PC-9 (cell line): ENCODE data around the gene ZNF346. TPM values are rescaled to one million over a fixed set of nuclear protein-coding genes. Genes with fewer than 3 reads are reported as not detected.
A peak's percentile ranks its signal among the peaks of the same experiment; 100 is the strongest.

ENCODE experiments used
- BruUV-seq: library from RNA; stranded (reverse); fragments of 400-500 nt; replicated peaks from 2 replicates; lab custom pipeline; 2021; lab: Mats Ljungman, UMichigan
- CTCF ChIA-PET: fragments of 300-600 bp; sonication (Branson Sonifier 250); formaldehyde crosslinking; loops from one replicate; lab custom pipeline; 2022; ENCODE audit warnings: antibody characterized with exemption; lab: Charles Lee
- POLR2A ChIA-PET: fragments of 300-600 bp; sonication (Branson Sonifier 250); formaldehyde crosslinking; loops from one replicate; lab custom pipeline; 2022; ENCODE audit warnings: antibody characterized with exemption; ENCODE audit not compliant: unreplicated experiment; lab: Charles Lee
- DNase-seq, 2 experiments: peaks; one replicate each; pipeline versions ENCODE4 v3.0.0 to v3.0.0-alpha.2; 2015 to 2022; ENCODE audit warnings: mixed read lengths in 1 of 2
- H2AFZ ChIP-seq: fragments of 200-600 bp; sonication (generic); 2 replicates; pipeline ENCODE4 v1.8.1; 2017; ENCODE audit warnings: antibody characterized with exemption
- H3F3A ChIP-seq: fragments of 200-600 bp; sonication (generic); 2 replicates; pipeline ENCODE4 v1.8.1; 2017; ENCODE audit warnings: antibody characterized with exemption, mild to moderate bottlenecking, low read depth; ENCODE audit not compliant: insufficient read depth
- H3K27ac ChIP-seq: fragments of 200-600 bp; sonication (generic); 2 replicates; pipeline ENCODE4 v1.6.1; 2016; ENCODE audit warnings: mixed run types
- H3K27me3 ChIP-seq: fragments of 200-600 bp; sonication (generic); 2 replicates; pipeline ENCODE4 v1.6.1; 2016; ENCODE audit warnings: low read depth, mixed run types; ENCODE audit not compliant: insufficient read depth
- H3K36me3 ChIP-seq: fragments of 200-600 bp; sonication (generic); 2 replicates; pipeline ENCODE4 v1.6.1; 2016; ENCODE audit warnings: low read depth, mixed run types
- H3K4me1 ChIP-seq: fragments of 200-600 bp; sonication (generic); replicated peaks from 2 replicates; pipeline ENCODE4 v1.6.1; 2016; ENCODE audit warnings: mixed run types; ENCODE audit not compliant: insufficient read depth
- H3K4me2 ChIP-seq: fragments of 200-600 bp; sonication (generic); 2 replicates; pipeline ENCODE4 v1.6.1; 2017; ENCODE audit warnings: mixed run types
- H3K4me3 ChIP-seq: fragments of 200-600 bp; sonication (generic); 2 replicates; pipeline ENCODE4 v1.6.1; 2016; ENCODE audit warnings: mixed run types
- H3K79me2 ChIP-seq: fragments of 200-600 bp; sonication (generic); 2 replicates; pipeline ENCODE4 v1.6.1; 2017; ENCODE audit warnings: low read depth, mixed run types
- H3K9me2 ChIP-seq: fragments of 200-600 bp; sonication (generic); 2 replicates; pipeline ENCODE4 v1.8.1; 2017; ENCODE audit warnings: mild to moderate bottlenecking; ENCODE audit not compliant: insufficient read depth
- H3K9me3 ChIP-seq: fragments of 200-600 bp; sonication (generic); 2 replicates; pipeline ENCODE4 v1.8.1; 2016; ENCODE audit warnings: low read depth; ENCODE audit not compliant: insufficient read depth
- H4K20me1 ChIP-seq: fragments of 200-600 bp; sonication (generic); 2 replicates; pipeline ENCODE4 v1.8.1; 2017; ENCODE audit not compliant: insufficient read depth
- EZH2 ChIP-seq: fragments of 200-600 bp; sonication (generic); IDR thresholded peaks from 2 replicates; pipeline ENCODE4 v1.8.0; 2017; ENCODE audit warnings: antibody characterized with exemption, low read depth
- intact Hi-C: fragments of 100-400 bp; cut with micrococcal nuclease; formaldehyde crosslinking; loops from one replicate; pipeline ENCODE4 v1.10.0; 2022; ENCODE audit not compliant: unreplicated experiment
- total RNA-seq: library from RNA; stranded (reverse); gene quantifications from 2 replicates; pipeline ENCODE4 v1.2.3, GENCODE V29; 2021
- TF ChIP-seq, protein P1 (sequence below): fragments of 200-600 bp; sonication (generic); conservative IDR thresholded peaks from 2 replicates; pipeline ENCODE4 v1.6.1; 2017; ENCODE audit warnings: mixed run types, antibody characterized with exemption, mild to moderate bottlenecking, moderate library complexity

The ZNF346 gene
- total RNA-seq, 1 experiment from 2014 or later = 23.8 TPM

DNA sequence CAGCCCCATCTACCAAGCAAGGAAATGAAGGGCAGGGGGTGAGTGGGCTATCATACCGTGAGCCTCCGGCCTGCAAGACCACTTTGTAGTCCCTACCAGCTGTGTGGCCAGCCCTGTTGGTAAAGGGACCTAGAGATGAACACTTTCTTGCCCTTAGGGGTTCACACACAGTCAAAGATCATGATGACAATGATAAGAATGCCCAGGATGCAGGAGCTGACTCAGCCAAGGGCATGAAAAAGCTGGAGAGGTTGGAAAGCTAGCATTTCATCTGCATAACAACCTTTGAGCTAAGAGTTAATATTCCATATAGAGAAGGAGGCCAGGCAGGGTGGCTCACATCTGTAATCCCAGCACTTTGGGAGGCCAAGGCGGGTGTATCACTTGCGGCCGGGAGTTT is 45.0 kb downstream of the ZNF346 start:
- BruUV-seq = no TSS peak
- intact Hi-C loops = no loop called here
- no peaks in the 10 kb centered on the region for H3K9me2 ChIP-seq
- H3K27me3 ChIP-seq = no peaks in the 10 kb centered on the region
- DNase-seq = no peak
- no peaks in the 10 kb centered on the region for H3F3A ChIP-seq
- ChIA-PET CTCF (interaction anchor here (0.9 kb wide), 1 partner anchor 258 kb away, joined by 4 read pairs; no protein-coding TSS in a partner anchor), POLR2A (no interaction called here)
- H3K36me3 ChIP-seq = no peaks in the 10 kb centered on the region
- no peak for TF ChIP-seq EZH2
- TF ChIP-seq, protein P1, sequence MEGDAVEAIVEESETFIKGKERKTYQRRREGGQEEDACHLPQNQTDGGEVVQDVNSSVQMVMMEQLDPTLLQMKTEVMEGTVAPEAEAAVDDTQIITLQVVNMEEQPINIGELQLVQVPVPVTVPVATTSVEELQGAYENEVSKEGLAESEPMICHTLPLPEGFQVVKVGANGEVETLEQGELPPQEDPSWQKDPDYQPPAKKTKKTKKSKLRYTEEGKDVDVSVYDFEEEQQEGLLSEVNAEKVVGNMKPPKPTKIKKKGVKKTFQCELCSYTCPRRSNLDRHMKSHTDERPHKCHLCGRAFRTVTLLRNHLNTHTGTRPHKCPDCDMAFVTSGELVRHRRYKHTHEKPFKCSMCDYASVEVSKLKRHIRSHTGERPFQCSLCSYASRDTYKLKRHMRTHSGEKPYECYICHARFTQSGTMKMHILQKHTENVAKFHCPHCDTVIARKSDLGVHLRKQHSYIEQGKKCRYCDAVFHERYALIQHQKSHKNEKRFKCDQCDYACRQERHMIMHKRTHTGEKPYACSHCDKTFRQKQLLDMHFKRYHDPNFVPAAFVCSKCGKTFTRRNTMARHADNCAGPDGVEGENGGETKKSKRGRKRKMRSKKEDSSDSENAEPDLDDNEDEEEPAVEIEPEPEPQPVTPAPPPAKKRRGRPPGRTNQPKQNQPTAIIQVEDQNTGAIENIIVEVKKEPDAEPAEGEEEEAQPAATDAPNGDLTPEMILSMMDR = no peak
- H3K4me3 ChIP-seq = no peak overlapping the region
- no peaks in the 10 kb centered on the region for H4K20me1 ChIP-seq
- no peak overlapping the region for H3K27ac ChIP-seq
- no peak overlapping the region for H3K4me2 ChIP-seq
- H3K9me3 ChIP-seq = no peaks in the 10 kb centered on the region
- H3K79me2 ChIP-seq = no peaks in the 10 kb centered on the region
- H3K4me1 ChIP-seq = no peaks in the 10 kb centered on the region
- no peak overlapping the region for H2AFZ ChIP-seq

- Histone ChIP-seq H3K27ac (no peak overlapping the region), H3K27me3 (no peaks in the 10 kb centered on the region), H3K4me3 (no peak overlapping the region), H3F3A (no peaks in the 10 kb centered on the region), H3K9me2 (no peaks in the 10 kb centered on the region), H2AFZ (no peak overlapping the region), H3K36me3 (no peaks in the 10 kb centered on the region), H3K9me3 (no peaks in the 10 kb centered on the region), H4K20me1 (no peaks in the 10 kb centered on the region), H3K4me1 (no peaks in the 10 kb centered on the region), H3K4me2 (no peak overlapping the region), H3K79me2 (no peaks in the 10 kb centered on the region)
- ChIA-PET CTCF (interaction anchor here (0.7 to 3.8 kb wide), 2 partner anchors 41 to 123 kb away, joined by 4 to 22 read pairs; no protein-coding TSS in a partner anchor), POLR2A (no interaction called here)
- DNase-seq = no peak
- no peak for TF ChIP-seq EZH2
- TF ChIP-seq, protein P1 = no peak
- intact Hi-C loops = no loop called here
- no TSS peak for BruUV-seq
Measured at GRCh38 chr5:177070536-177071191, 48.2 kb downstream of the ZNF346 start.

GRCh38 chr5:177071666-177072385 is 49.3 kb downstream of the ZNF346 start:
- no peaks in the 10 kb centered on the region for H4K20me1 ChIP-seq
- H3K9me2 ChIP-seq = no peaks in the 10 kb centered on the region
- DNase-seq = peak; percentile 67 to 75
- H3K27ac ChIP-seq = no peak overlapping the region
- H3K4me1 ChIP-seq = no peaks in the 10 kb centered on the region
- H3K9me3 ChIP-seq = no peaks in the 10 kb centered on the region
- no peaks in the 10 kb centered on the region for H3K79me2 ChIP-seq
- intact Hi-C loops = loop anchor here (1.0 kb wide), 1 partner anchor 40 kb away; no protein-coding TSS in a partner anchor
- no peaks in the 10 kb centered on the region for H3K36me3 ChIP-seq
- H3K4me2 ChIP-seq = no peak overlapping the region
- POLR2A ChIA-PET = interaction anchor here (0.6 kb wide), 2 partner anchors 21 to 50 kb away, joined by 3 read pairs; no protein-coding TSS in a partner anchor
- no peak overlapping the region for H3K4me3 ChIP-seq
- H3K27me3 ChIP-seq = no peaks in the 10 kb centered on the region
- CTCF ChIA-PET = interaction anchor here (0.6 to 3.8 kb wide), 10 partner anchors 12 to 534 kb away, joined by 3 to 22 read pairs (median 4); partner anchors contain the start of gene RNF44
- no peaks in the 10 kb centered on the region for H3F3A ChIP-seq
- no peak overlapping the region for H2AFZ ChIP-seq
- no TSS peak for BruUV-seq
- TF ChIP-seq, protein P1 = peak; percentile 94
- TF ChIP-seq EZH2 = no peak
